Medulla oblongata (tissue), 1 donor: ENCODE results near the gene TCIRG1.

Experiments used
- DNase-seq: peaks from one replicate; pipeline ENCODE4 v3.0.0-alpha.2; 2015; ENCODE audit errors: extremely low spot score

The TCIRG1 gene

DNA sequence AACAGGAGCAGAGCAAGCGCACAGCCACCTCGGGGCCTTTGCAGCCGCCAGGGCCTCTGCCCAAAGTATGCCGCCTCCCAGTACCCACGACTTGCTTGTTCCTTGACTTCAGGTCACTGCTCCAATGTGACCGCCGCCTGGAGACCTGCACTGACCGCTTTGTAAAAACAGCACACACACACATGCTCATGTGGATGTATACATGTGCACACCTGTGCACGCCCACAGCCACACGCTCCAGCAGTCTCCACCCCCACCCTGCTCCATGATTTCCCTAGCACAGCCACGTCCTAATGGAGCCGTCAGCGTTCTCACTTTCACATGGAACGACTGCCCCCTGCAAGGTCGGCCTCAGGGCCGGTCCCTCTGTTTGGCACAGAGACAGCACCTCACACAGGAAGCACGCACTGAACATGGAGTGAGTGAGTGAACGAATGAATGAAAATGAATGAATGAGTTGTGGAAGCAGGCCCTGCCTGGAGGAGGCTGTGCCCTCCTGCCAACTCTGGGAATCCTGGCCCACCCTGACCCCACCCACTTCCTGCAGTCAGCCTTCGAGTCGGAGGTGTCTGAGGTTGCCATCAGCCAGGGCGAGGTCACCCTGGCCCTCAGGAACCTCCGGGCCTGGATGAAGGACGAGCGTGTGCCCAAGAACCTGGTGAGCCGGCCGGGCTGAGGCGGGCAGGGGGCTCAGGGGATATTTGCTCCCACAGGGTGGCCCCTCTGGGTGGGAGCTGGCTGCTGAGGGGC is 20.7 kb upstream of the TCIRG1 start:
- DNase-seq, result no peak

DNA sequence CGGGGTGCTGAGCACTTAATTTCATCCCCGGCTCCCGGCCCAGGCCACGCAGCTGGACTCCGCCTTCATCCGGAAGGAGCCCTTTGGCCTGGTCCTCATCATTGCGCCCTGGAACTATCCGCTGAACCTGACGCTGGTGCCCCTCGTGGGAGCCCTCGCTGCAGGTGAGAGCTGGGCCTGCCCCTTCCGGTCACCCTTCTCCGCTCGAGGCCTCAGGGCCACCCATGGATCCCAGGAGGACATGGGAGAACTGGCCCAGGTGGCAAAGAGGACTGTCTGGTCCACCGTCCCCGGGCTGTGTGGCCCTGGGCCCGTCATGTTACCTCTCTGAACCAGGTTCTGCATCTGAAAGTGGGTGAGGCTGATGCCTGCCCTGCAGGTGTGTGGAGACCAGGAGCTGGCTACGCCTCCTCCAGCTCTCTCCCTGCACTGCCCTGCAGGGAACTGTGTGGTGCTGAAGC is 20.1 kb upstream of the TCIRG1 start:
- no peak for DNase-seq

DNA sequence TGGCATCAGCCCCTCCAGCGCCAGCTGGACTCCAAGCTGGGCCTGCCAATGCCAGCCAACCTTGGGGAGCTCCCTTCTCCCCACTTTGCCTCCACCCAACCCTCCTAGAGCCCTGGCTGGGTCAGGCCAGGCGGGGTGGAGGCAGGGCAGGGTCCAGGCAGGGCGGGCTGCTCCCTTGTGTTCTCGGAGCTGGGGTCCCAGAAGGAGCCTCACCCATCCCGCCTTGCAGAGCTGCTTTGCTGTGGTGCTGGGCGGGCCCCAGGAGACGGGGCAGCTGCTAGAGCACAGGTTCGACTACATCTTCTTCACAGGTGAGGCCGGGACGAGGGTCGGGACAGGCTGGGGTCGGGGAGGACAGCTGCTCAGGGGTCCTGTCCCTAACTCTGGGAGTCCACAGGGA is 19.3 kb upstream of the TCIRG1 start:
- DNase-seq, result no peak

DNA sequence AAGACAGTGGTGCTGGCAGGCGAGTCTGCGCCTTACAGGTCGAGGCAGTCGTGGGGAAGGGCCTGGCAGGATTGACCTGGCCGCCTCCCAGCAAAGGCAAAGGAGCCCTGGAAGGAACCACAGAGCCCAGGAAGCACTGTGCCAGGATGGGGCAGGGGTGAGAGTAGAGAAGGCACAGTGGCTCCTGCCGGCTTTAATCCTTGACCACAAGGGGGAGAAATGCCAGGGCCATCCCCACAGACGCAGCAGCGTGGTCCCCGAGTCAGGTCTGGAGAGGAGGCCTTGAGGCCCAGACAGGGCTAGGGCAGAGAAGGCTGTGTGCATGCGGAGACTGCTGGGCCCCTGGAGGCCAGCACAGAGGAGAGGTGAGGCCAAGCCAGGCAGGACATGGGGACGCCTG is 18.2 kb upstream of the TCIRG1 start:
- DNase-seq, result no peak

DNA sequence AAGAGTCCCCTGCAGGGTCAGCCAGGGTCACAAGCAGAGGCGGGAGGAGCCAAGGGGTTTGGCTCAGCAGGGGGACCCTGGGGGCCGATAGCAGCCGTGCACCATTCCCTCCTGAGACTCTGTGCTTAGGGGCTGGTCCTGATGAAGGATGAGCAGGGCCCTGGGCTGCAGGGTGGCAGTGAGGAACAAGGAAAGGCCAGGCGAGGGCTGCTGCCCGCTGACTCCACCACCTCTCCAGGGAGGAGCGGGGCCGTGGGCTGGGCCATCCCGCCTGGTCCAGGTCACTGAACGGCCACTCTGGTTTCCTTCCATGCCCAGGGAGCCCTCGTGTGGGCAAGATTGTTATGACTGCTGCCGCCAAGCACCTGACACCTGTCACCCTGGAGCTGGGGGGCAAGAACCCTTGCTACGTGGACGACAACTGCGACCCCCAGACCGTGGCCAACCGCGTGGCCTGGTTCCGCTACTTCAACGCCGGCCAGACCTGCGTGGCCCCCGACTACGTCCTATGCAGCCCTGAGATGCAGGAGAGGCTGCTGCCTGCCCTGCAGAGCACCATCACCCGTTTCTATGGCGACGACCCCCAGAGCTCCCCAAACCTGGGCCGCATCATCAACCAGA is 17.5 kb upstream of the TCIRG1 start:
- DNase-seq, result no peak

DNA sequence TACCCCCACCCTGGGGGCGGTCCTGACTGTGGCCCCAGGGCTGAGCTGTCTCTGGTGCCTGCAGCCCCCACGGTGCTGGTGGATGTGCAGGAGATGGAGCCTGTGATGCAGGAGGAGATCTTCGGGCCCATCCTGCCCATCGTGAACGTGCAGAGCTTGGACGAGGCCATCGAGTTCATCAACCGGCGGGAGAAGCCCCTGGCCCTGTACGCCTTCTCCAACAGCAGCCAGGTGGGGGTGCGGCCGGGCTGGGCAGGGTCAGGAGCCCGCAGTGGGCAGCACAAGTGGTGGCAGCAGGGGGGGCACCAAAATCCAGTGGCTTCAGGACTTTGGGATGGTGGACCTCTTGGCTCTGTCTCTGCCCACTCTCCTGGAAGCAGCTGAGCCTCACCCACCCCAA is 16.3 kb upstream of the TCIRG1 start:
- no peak for DNase-seq

DNA sequence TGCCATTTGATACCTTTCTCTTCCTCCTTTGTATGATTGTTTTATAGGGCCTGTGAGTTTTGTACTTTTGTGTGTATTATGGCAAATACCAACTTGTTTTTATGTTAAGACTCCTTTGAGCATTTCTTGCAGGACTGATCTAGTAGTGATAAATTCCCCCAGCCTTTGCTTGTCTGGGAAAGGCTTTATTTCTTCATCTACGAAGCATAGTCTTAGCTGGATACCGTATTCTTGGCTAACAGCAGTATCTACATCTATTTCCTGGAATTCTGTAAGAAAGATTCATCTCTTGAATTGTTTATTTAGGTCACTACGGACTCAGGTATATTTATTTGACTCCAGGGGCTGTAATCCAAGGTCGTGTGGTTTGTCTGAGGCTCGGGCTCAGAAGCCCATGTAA is 14.3 kb upstream of the TCIRG1 start:
- DNase-seq, result no peak

DNA sequence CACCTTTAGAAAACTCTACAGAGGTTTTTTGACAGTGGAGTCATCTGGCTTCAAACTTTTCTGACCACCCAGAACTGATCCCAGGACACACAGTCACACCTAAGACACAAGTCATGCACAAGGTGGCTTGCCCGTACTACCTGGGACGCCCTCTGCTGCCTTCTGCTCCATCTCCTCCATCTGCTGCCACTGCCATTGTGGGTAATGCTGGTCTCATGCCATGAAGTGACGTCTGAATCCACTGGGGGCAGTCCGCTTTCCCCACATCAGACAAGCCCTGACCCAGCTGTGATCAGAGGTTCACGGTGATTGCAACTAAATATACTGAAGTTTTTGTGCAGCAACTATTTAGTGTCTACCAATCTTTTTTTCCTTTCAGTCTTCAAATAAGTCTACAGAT is 13.8 kb upstream of the TCIRG1 start:
- no peak for DNase-seq

DNA sequence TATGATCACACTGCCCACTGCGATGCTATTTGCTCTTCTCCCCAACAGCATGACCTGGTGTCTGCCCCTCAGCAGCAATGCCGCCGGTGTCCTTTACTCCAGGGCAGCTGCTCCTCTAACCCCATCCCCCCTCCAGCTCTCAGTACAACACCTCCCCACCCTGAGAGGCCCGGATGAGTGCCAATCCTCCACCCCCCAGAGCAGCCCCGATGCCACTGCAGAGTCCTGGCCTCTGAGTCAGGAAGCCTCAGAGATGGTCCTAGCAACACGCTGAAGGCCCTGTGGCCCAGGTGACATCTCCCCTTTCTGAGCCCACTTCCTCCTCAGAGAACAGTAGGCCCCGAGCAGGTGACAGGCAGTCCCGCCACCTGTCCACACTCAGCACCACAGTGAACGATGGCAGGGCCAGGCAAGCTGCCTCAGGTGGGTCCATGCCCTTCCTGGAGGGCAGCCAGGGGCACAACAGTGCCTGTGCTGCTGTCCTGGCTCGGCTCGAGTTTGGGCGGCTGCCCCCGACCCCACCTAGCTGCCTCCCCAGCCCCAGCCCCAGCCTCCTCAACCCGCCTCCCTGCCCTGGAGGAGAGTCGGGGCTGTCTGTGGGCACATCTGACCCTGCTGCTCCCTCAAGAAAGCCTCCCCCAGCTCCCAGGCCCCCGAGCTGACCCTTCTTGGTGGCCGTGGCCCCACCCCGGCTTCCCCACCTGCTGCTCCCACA is 12.3 kb upstream of the TCIRG1 start:
- DNase-seq, result no peak

DNA sequence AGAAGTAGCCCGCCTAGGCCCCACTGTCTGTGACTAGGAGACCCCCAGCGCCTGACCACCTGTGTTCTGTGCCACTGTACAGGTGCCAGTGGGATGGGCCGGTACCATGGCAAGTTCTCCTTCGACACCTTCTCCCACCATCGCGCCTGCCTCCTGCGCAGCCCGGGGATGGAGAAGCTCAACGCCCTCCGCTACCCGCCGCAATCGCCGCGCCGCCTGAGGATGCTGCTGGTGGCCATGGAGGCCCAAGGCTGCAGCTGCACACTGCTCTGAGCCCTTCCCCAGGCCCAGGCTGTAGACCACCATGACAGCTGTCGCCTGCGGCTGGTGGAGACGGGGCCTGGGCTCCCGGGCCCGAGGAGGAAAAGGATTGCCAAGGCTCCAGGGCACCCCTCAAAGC is 11.2 kb upstream of the TCIRG1 start:
- DNase-seq, result no peak

DNA sequence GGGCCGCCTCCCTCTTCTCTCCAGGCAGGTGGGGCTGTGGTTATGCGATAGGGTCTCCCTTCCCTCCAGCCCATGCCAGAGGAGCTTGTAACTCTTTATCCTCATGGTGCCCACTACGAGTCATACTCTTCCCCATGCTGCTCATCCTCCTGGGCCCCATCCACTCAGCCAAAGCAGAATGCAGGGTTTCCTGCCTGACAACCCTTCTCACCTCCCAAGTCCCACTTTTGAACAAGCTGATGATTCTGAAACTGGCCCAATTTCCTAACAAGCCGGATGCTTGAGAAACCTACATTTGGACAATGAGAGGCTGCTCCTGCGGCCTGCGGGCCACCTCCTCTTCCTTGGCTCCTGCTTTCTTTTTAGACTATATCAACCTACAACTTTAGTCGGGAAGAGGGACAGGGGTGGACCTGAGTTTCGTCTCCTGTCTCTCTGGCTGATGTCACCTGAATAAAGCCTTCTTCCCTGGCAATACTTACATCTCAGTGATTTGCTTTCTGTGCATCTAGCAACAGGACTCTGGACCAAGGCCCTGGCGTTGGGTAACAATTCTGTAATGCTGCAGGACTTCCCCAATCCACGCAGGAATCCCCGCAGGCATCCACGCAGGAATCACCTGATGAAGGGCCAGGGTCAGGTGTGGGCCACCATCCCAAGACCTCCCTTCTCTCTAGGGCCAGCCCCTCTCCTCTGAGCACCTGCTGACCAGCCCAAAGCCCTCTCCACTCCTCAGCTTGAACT is 9.9 kb upstream of the TCIRG1 start:
- DNase-seq, result no peak

DNA sequence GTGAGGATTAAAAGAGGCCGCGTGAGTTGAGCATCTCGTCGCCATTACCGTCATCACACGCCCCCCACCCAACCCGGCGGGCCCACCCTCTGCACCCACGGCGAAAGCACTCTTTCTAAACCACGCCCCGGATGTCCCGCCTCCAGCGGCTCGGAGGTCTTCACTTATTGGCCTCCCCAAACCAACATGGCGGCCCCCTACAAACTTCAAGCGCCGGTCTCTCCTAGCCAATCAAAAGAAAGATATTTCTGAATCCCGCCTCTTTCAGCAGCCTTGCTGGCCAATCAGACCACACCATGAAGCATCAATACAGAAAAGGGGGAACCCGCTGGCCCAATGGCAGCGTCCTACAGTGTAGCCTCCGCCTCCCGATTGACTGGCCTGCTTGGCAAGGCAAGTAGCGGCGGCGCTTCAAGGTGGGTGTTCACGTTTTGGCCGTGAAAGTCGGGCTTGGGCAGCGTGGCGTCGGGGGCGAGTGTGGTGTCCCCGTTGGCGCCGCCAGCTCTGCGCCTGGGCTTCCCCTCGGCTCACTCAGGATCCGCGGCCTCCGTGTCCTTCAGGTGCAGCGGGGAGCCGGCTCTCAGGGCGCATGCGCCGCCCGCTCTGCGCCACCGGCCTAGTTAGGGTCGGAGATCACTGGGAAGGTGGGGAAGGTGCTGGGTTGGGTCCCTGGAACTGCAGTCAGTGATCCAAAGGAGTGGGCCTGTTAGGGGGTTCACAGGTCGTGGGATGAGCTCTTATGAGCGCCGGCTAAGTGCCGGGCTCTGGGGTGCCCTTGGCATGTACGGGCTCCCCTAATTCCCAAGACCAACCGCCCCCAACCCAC is 8.3 kb upstream of the TCIRG1 start, which contains the start of gene NDUFS8:
NDUFS8 (plus strand) TSS at position 364 of the 826 bp plus-strand sequence. CDS start 1,471 bp downstream, outside the sequence.
- DNase-seq, result peak; percentile 100

DNA sequence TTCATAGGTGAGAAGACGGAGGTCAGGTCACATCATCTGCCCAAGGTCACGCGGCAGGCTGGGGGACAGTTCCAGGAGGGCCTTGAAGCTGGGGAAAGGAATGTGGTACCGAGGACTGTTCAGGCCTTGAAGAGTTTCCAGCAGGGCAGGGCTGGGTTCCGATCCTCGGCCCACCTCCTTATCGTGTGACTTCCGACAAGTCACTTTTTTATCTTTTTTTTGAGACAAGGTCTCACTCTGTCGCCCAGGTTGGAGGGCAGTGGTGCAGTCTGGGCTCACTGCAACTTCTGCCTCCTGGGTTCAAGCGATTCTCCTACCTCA is 7.7 kb upstream of the TCIRG1 start:
- no peak for DNase-seq

DNA sequence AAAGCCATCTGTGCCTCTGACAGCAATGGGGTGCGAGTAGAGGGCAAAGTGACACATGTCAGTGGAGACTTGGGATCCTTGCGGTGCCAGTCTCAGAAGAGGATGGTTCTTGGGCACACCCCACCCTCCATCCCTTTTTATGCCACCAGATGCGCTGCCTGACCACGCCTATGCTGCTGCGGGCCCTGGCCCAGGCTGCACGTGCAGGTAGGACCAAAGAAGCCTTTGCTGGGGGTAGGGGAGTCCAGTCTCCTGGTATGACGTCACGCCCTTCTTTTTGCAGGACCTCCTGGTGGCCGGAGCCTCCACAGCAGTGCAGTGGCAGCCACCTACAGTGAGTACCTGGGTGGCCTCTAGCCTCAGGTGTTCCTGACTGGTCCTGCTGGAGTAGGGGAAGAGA is 6.8 kb upstream of the TCIRG1 start:
- DNase-seq, result no peak

DNA sequence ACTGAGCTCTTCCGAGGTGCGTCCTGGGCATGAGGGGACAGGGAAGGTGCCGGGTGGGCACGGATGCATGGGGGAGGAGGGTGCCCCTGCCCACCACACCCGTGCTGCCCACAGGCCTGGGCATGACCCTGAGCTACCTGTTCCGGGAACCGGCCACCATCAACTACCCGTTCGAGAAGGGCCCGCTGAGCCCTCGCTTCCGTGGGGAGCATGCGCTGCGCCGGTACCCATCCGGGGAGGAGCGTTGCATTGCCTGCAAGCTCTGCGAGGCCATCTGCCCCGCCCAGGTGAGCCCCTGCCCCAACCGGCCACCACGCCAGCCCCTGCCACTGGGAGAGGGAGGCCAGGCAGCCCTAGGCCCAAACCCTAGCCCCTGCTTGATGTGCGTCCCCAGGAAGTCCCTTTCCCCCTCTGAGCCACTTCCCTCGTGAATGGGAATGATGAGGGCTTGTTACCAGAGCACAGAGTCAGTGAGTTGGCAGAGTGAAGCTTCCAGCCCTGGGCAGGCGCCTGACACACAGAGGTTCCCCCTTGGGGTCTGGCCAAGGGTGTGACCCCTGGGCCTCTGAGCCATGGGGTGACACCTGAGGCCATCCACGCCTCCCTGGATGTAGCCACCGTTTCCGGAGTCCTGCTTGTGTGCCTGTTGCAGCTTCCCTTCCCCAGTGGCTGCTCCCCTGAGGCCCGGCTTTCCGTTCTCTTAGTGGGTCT is 5.7 kb upstream of the TCIRG1 start:
- no peak for DNase-seq

DNA sequence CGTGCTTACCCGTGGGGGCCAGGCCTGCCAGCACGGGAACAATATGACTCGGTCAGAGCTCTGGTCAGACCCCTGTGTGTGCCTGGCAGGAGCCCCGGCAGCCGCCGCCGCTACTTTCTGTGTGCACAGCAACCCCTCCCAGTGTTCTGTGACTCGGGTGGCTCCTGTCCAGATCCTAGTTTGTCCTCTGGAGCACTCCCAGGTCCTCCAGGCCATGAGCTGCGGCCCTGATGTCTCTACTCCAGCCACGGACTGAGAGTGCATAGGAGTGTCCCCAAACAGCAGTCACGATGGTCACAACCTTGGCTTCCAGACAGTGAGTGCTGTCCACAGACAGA is 5.1 kb upstream of the TCIRG1 start:
- DNase-seq, result no peak

DNA sequence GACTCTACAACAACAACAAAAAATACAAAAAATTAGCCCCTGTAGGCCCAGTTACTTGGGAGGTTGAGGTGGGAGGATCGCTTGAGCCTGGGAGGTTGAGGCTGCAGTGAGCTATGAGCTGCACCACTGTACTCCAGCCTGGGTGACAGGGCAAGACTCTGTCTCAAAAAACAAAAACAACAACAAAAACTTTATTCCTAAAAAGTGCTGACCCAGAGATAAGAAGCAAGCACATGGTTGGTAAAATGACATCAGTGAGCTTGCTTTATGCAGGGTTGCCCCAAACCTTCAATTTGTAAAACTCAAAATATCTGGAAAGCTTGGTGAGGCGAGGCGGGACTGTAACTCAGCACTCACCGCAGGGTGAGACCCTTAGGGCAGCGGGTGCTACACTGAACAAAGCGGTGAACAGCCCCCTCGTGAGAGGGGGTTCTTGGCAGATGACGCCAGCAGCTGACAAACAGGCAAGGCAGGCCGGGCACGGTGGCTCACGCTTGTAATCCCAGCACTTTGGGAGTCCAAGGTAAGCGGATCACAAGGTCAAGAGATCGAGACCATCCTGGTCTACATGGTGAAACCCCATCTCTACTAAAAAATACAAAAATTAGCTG is 3.5 kb upstream of the TCIRG1 start:
- DNase-seq, result no peak

DNA sequence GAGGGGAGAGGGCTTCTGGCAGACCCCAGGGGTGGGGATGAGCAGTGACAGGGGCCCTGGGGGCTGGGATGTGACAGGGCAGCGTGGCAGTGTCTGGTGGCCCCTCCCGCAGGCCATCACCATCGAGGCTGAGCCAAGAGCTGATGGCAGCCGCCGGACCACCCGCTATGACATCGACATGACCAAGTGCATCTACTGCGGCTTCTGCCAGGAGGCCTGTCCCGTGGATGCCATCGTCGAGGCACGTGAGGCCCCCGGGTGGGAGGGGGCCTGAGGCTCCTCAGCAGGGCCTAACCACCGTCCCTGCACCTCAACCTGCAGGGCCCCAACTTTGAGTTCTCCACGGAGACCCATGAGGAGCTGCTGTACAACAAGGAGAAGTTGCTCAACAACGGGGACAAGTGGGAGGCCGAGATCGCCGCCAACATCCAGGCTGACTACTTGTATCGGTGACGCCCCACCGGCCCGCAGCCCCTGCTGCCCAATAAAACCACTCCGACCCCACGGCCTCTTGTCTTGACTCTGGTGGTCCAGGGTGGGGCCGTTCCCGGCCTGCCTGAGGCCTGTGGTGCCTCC is 2.6 kb upstream of the TCIRG1 start:
- DNase-seq, result no peak

DNA sequence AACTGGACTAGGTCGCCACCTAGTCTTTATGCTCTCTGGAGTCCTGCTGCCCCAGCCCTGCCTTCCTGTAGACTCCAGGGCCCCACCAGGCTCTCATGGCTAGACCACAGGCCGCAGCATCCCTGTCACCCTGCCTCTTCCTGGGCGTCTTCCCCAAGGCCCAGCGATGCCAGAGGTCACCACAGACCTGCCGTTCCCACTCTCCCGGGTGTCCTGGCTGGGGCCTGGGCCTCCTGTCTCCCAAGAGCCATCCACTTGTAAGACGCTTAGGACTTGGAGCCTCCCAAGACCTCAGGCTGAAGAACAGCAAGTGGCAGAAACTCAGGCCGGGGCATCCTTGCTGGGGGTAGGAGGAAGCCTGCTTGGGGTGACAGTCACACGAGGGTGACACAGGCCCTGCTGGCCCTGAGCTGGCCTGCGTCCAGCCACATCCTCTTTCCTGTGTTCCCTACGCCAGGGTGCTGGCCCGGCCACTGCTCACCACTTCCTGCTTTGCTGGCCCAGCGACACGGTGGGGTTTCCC is 2.0 kb upstream of the TCIRG1 start:
- DNase-seq, result peak; percentile 54
